Panc1 (cell line): ENCODE data around the gene HBS1L. TPM values are rescaled to one million over a fixed set of nuclear protein-coding genes. Genes with fewer than 3 reads are reported as not detected.

Source experiments
- ATAC-seq: fragments of 200-7000 bp; cut with Tn5 transposase; 2 replicates; pipeline ENCODE4 v1.9.1; 2020; ENCODE audit warnings: mild to moderate bottlenecking, moderate library complexity
- BruUV-seq: library from RNA; stranded (reverse); fragments of 400-500 nt; replicated peaks from 2 replicates; lab custom pipeline; 2021; lab: Mats Ljungman, UMichigan
- CTCF ChIA-PET: fragments of 300-600 bp; sonication (Branson Sonifier 250); formaldehyde crosslinking; loops from one replicate; lab custom pipeline; 2022; ENCODE audit warnings: antibody characterized with exemption; lab: Charles Lee
- POLR2A ChIA-PET: fragments of 300-600 bp; sonication (Branson Sonifier 250); formaldehyde crosslinking; loops from one replicate; lab custom pipeline; 2022; ENCODE audit warnings: antibody characterized with exemption; lab: Charles Lee
- DNase-seq: peaks from one replicate; pipeline ENCODE4 v3.0.0-alpha.2; 2010; ENCODE audit warnings: low read depth, low spot score
- H3K27ac ChIP-seq: 2 replicates; pipeline ENCODE4 v1.5.1; 2011; ENCODE audit warnings: mild to moderate bottlenecking, low read length, inconsistent platforms
- H3K27me3 ChIP-seq: fragments of 200-500 bp; sonication (Bioruptor generic); 2 replicates; pipeline ENCODE4 v1.6.0; 2014; ENCODE audit warnings: low read length, inconsistent platforms; ENCODE audit not compliant: control insufficient read depth, insufficient read depth
- H3K36me3 ChIP-seq: fragments of 200-500 bp; sonication (Bioruptor generic); 2 replicates; pipeline ENCODE4 v1.5.1; 2014; ENCODE audit warnings: inconsistent platforms, mild to moderate bottlenecking, low read length, moderate library complexity; ENCODE audit not compliant: control insufficient read depth, insufficient read depth
- H3K4me1 ChIP-seq: 2 replicates; pipeline ENCODE4 v1.5.1; 2011; ENCODE audit warnings: inconsistent platforms, mild to moderate bottlenecking, low read length, moderate library complexity; ENCODE audit not compliant: control insufficient read depth, insufficient read depth
- H3K4me3 ChIP-seq, 2 experiments: 2 replicates each; pipeline ENCODE4 v1.5.1; 2011 to 2012; ENCODE audit warnings: low read depth in 2 of 2, low read length in 2 of 2, mild to moderate bottlenecking in 2 of 2, inconsistent platforms in 1 of 2, moderate library complexity in 1 of 2
- H3K9me3 ChIP-seq: fragments of 200-500 bp; sonication (Bioruptor generic); 2 replicates; pipeline ENCODE4 v1.5.1; 2014; ENCODE audit warnings: low read depth, mild to moderate bottlenecking, inconsistent platforms, low read length, moderate library complexity; ENCODE audit not compliant: control insufficient read depth, insufficient read depth
- POLR2AphosphoS5 ChIP-seq: IDR thresholded peaks from 2 replicates; pipeline ENCODE4 v1.6.1; 2012; ENCODE audit warnings: mild to moderate bottlenecking, low read depth, low read length, moderate library complexity
- SIN3A ChIP-seq: IDR thresholded peaks from 2 replicates; pipeline ENCODE4 v1.6.1; 2012; ENCODE audit warnings: low read depth, mild to moderate bottlenecking, low read length, moderate library complexity, borderline replicate concordance; ENCODE audit not compliant: insufficient read depth
- TCF7L2 ChIP-seq: IDR thresholded peaks from 2 replicates; pipeline ENCODE4 v1.6.1; 2011; ENCODE audit warnings: mild to moderate bottlenecking, low read depth, low read length, inconsistent platforms
- in situ Hi-C: cut with HindIII; loops from 2 replicates; pipeline ENCODE4 v1.10.0; 2016; ENCODE audit warnings: low sequenced_read_pairs, low pct_unique_long_range_greater_than_20kb
- intact Hi-C: fragments of 100-400 bp; cut with micrococcal nuclease; formaldehyde crosslinking; loops from one replicate; pipeline ENCODE4 v1.10.0; 2022; ENCODE audit not compliant: unreplicated experiment
- total RNA-seq: library from RNA; stranded (reverse); gene quantifications from one replicate; pipeline ENCODE4 v1.2.1, GENCODE V29; 2021; ENCODE audit not compliant: unreplicated experiment
- TF ChIP-seq, protein P1 (sequence below): fragments of 450-650 bp; IDR thresholded peaks from 2 replicates; pipeline ENCODE4 v1.5.1; 2017; ENCODE audit warnings: mild to moderate bottlenecking
- TF ChIP-seq, protein P2 (sequence below), 2 experiments: IDR thresholded peaks; 2 replicates each; pipeline ENCODE4 v1.6.1; 2011 to 2012; ENCODE audit warnings: low read depth in 2 of 2, control low read depth in 1 of 2, low read length in 1 of 2, mild to moderate bottlenecking in 1 of 2, moderate library complexity in 1 of 2; ENCODE audit not compliant: insufficient read depth in 1 of 2

Gene HBS1L
- total RNA-seq, 1 experiment from 2014 or later, result 79.2 TPM

DNA sequence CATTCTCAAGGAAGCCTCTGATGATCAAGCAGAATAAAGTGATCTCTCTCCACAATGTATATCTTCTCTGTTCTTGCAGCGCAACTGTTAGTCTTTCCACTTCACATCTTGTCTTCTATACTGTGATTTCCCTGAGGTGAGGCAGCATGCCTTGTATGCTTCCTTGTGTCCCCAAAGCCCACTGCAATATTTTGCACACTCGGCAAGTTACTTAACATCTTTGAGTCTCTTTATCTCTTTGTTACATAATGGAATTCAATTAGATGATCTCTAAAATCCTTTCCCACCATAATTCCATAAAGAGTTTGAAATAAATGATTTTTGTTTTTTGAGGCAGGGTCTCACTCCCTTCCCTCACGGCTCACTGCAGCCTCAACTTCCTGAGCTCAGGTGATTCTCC is 64.4 kb downstream of the HBS1L start:
- DNase-seq (no peak), ATAC-seq (no peak)
- Histone ChIP-seq H3K4me3 (no peak overlapping the region), H3K27me3 (no peaks in the 10 kb centered on the region), H3K4me1 (no peaks in the 10 kb centered on the region), H3K27ac (no peak overlapping the region), H3K36me3 (peaks cover 13% of the 10 kb centered on the region; the same call in 1 of the 2 replicates), H3K9me3 (no peaks in the 10 kb centered on the region)
- ChIA-PET POLR2A (no interaction called here), CTCF (no interaction called here)
- in situ Hi-C loops (no loop called here), intact Hi-C loops (no loop called here)
- no TSS peak for BruUV-seq
- no peak for TF ChIP-seq TCF7L2

DNA sequence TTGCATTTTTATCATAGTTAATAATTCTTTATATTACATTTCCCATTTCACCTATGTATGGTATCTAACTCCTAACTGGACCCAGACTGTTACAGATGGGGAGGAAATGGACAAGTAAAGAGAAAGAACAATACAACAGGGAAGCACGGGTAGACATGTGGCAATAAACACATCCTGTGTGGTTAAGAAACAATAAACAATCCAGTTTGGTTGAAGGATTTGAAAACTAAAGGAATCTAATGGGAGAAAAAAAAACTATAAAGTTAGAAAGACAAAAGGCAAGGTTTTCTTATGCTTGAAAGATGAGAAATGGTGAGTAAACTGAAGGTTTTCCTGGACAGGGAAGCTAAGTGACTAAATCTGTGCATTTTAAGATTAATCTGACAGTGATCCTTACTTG is 69.8 kb downstream of the HBS1L start:
- POLR2A ChIA-PET, result interaction anchor here (0.7 kb wide), 1 partner anchor 11 kb away, joined by 3 read pairs; no protein-coding TSS in a partner anchor
- intact Hi-C loops, result no loop called here

DNA sequence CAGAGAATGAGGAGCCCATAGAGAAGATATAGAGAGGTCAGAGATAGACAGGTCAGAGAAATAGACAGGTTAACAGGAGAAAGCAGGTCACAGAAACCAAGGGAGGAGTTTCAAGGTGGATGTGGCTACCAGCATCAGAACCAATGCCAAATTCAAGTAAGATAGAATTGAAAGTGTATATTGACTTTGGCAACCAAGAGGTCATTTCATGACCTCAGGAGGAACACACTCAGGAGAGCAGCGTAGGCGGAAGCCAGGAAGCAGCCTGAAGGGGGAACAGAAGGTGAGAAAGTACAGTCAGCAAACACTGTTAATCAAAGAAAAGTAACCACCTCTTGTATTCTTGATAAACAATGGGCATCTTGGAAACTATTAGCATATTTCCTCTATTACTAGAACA is 70.8 kb downstream of the HBS1L start:
- POLR2A ChIA-PET, result no interaction called here
- Histone ChIP-seq H3K4me1 (no peaks in the 10 kb centered on the region), H3K36me3 (peaks cover 31% of the 10 kb centered on the region), H3K4me3 (no peak overlapping the region), H3K27me3 (no peaks in the 10 kb centered on the region), H3K27ac (no peak overlapping the region), H3K9me3 (no peaks in the 10 kb centered on the region)
- no peak for ATAC-seq
- TF ChIP-seq, protein P1, sequence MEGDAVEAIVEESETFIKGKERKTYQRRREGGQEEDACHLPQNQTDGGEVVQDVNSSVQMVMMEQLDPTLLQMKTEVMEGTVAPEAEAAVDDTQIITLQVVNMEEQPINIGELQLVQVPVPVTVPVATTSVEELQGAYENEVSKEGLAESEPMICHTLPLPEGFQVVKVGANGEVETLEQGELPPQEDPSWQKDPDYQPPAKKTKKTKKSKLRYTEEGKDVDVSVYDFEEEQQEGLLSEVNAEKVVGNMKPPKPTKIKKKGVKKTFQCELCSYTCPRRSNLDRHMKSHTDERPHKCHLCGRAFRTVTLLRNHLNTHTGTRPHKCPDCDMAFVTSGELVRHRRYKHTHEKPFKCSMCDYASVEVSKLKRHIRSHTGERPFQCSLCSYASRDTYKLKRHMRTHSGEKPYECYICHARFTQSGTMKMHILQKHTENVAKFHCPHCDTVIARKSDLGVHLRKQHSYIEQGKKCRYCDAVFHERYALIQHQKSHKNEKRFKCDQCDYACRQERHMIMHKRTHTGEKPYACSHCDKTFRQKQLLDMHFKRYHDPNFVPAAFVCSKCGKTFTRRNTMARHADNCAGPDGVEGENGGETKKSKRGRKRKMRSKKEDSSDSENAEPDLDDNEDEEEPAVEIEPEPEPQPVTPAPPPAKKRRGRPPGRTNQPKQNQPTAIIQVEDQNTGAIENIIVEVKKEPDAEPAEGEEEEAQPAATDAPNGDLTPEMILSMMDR, result no peak
- no peak for TF ChIP-seq POLR2AphosphoS5
- TF ChIP-seq SIN3A, result no peak
- TF ChIP-seq TCF7L2, result no peak
- TF ChIP-seq, protein P2, sequence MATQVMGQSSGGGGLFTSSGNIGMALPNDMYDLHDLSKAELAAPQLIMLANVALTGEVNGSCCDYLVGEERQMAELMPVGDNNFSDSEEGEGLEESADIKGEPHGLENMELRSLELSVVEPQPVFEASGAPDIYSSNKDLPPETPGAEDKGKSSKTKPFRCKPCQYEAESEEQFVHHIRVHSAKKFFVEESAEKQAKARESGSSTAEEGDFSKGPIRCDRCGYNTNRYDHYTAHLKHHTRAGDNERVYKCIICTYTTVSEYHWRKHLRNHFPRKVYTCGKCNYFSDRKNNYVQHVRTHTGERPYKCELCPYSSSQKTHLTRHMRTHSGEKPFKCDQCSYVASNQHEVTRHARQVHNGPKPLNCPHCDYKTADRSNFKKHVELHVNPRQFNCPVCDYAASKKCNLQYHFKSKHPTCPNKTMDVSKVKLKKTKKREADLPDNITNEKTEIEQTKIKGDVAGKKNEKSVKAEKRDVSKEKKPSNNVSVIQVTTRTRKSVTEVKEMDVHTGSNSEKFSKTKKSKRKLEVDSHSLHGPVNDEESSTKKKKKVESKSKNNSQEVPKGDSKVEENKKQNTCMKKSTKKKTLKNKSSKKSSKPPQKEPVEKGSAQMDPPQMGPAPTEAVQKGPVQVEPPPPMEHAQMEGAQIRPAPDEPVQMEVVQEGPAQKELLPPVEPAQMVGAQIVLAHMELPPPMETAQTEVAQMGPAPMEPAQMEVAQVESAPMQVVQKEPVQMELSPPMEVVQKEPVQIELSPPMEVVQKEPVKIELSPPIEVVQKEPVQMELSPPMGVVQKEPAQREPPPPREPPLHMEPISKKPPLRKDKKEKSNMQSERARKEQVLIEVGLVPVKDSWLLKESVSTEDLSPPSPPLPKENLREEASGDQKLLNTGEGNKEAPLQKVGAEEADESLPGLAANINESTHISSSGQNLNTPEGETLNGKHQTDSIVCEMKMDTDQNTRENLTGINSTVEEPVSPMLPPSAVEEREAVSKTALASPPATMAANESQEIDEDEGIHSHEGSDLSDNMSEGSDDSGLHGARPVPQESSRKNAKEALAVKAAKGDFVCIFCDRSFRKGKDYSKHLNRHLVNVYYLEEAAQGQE (IDR thresholded peaks at IDR 0.05; ENCODE audit: insufficient read depth in 1 of 2, low read depth in 2 of 2, low read length in 1 of 2), result no peak
- in situ Hi-C loops (no loop called here), intact Hi-C loops (no loop called here)
- no TSS peak for BruUV-seq
- DNase-seq, result no peak
- CTCF ChIA-PET, result no interaction called here

More for the DNA sequence above, 69.8 kb downstream of the HBS1L start:
- Histone ChIP-seq H3K9me3 (no peaks in the 10 kb centered on the region), H3K36me3 (peaks cover 24% of the 10 kb centered on the region), H3K4me1 (no peaks in the 10 kb centered on the region), H3K4me3 (no peak overlapping the region), H3K27ac (no peak overlapping the region), H3K27me3 (no peaks in the 10 kb centered on the region)
- DNase-seq (no peak), ATAC-seq (no peak)
- BruUV-seq, result no TSS peak
- TF ChIP-seq, protein P1, result no peak
- TF ChIP-seq SIN3A, result no peak
- TF ChIP-seq TCF7L2, result no peak
- TF ChIP-seq, protein P2 (IDR thresholded peaks at IDR 0.05; ENCODE audit: insufficient read depth in 1 of 2, low read depth in 2 of 2, low read length in 1 of 2), result no peak
- no peak for TF ChIP-seq POLR2AphosphoS5
- CTCF ChIA-PET, result no interaction called here
- in situ Hi-C loops, result no loop called here
